SU-DHL-6 (cell line): Measurements from ENCODE around the gene SLC8A2.

Experiments used
- CTCF ChIP-seq: fragments of 200-600 bp; sonication (generic); IDR thresholded peaks from one replicate; pipeline ENCODE4 v1.5.1; 2017; ENCODE audit warnings: antibody characterized with exemption, mild to moderate bottlenecking, low read length, moderate library complexity; ENCODE audit not compliant: insufficient read depth, poor library complexity, severe bottlenecking
- EZH2phosphoT487 ChIP-seq: fragments of 200-600 bp; sonication (generic), shearing (Covaris generic); conservative IDR thresholded peaks from 2 replicates; pipeline ENCODE4 v1.6.1; 2018; ENCODE audit warnings: mild to moderate bottlenecking, antibody characterized with exemption, low read length, moderate library complexity, mixed read lengths

- TF ChIP-seq CTCF: no peak
- TF ChIP-seq EZH2phosphoT487: no peak
Measured at GRCh38 chr19:47494729-47495128, 23.0 kb upstream of the SLC8A2 start.
